HG02642 (cell line): Measurements from ENCODE around the gene COL1A1.

Source experiments
- ATAC-seq: cut with Tn5 transposase; IDR thresholded peaks from one replicate; pipeline ENCODE4 v1.9.1; 2021; ENCODE audit warnings: mild to moderate bottlenecking; ENCODE audit not compliant: unreplicated experiment, poor library complexity

COL1A1 gene

DNA sequence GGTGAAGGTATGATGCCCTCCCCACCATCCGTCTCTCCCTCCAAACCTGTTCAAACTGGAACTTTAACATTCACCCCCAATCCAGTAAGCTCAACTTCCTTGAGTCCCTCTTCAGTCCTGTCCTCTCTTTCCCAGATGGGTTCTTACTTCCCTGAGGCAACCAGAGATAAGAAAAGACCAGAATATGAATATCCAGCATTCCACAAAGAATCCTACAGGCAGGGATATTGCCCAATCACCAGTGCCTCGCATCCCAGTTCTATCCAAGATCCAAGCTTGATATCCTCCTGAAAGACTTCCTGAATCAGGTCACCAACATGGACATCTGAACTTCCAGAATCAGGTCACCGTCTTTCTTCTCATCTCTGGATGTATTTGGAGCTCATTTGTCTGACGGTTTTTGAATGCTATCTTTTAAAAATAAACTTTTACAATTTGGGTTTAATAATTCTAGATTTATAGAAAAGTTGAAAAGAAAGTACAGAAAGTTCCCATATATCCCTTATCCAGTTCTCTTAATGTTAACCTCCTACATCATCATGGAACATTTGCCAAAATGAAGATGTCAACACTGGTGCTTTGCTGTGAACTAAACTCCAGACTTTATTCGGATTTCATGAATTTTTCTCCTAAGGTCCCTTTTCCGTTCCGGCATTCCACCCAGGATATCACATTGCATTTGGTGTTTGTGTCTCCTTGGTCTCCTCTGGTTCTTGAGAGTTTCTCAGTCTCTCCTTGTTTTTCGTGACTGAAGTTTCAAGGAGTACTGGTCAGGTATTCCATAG is 13.7 kb upstream of the COL1A1 start:
- no peak for ATAC-seq

DNA sequence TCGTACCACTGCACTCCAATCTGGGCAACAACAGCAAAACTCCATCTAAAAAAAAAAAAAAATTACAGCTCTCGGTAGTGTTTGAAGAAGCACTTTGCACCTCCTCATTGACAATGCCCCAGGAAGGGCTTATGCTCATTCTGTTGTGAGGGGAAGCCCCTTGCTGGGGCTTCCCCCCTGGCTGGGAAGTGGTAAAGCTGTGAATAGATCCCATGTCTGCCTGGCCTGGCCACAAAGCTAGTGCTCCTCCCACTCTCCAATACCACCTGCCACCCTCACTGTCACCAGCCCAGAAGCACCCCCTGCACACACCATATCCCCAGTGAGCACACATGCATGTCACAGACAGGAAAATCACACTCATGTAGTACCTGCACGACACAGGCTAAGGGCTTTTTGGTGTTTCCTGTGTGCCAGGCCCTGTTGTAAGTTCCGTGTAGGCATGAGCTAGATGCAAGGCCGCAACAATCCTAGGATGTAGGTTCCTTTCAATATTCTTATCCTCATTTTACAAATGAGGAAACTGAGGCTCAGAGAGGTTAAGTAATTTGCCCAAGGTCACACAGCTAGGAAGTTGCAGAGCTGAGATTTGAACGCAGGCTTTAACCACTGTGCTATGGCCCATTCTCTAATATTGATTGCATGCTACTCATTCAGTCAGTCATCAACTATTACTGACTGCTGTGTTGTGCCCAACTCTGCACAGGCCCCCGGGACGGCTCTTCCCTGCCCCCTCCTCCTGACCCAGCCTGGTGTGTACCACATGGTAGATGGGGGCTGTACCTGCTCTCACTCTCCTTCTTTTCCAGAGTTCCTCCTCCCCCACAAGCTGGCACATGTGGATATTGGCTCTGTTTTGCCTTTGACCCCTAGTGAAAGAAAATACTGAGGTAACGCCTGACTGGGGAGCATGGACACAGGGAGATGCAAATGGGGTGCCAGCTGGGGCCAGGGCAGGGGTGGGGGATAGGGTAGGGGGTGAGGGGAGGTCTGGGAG is 11.9 kb upstream of the COL1A1 start:
- peak; percentile 78 for ATAC-seq

DNA sequence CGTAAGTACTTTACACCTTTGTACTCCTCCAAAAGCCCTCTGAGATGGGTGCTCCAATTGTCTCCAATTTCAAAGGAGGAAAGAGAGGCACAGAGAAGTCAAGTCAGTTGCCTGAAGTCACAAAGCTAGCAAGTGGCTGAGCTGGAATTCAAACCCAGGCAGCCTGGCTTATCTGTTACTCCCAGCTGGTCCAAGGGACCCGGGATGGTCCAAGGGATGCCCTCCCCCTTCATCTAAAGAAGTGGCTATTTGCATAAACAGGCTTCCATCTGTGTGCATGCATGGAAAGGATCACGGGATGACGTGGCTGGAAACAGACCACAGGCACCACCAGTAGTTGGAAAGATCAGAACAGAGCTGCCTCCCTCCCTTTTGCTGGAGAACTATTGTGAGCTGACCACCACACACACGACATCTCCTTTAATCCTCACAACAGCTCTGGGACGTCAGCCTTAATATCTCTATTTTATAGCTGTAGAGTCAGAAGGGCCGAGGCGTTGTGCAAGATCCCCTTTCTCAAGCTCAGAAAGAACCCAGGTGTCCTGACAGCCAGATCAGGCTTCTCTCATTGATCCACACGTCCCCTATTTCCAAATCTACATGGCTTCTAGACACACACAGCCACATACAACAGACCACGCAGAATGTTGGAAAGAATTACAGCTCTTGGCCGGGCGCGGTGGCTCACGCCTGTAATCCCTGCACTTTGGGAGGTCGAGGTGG is 10.9 kb upstream of the COL1A1 start:
- ATAC-seq = no peak

DNA sequence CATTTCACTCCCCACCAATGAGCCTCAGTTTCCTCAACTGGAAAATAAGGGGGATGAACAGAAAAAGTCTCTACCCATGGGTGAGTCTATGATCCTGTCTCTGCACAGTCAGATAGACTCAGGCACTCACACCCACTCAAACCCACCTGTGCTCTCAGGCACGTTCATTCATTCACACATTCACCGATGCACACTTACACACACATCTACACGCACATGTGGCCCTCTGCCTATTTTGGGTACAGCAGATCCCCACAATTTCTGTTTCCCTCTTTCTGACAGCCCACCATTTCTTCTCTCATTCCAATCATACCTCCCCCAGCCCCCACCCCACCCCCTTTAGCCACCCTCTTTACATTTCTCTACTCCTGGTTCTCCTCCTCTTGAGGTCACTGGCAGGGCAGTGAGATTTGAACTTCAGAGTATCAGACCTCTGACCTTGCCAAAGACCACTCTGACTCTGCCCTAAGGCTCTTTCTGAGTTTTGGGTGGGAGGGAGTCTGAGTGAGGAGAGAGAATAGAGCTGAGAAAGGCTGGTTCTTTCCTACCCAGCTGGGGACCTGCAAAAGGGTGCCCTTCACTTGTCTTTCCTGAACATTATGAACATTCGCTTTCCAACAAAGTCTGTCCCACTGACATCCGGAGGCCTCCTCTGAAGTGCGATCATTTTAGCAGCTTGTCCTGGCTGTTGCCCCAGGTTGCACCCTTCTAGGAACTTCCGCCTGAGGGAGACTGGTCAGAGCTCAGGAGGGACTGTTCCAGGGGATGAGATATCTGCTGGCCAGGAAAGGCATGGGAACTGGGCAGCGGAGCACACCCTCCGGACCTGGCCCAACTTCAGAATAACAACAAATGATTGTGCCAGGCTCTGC is 10.1 kb upstream of the COL1A1 start:
- ATAC-seq = no peak

DNA sequence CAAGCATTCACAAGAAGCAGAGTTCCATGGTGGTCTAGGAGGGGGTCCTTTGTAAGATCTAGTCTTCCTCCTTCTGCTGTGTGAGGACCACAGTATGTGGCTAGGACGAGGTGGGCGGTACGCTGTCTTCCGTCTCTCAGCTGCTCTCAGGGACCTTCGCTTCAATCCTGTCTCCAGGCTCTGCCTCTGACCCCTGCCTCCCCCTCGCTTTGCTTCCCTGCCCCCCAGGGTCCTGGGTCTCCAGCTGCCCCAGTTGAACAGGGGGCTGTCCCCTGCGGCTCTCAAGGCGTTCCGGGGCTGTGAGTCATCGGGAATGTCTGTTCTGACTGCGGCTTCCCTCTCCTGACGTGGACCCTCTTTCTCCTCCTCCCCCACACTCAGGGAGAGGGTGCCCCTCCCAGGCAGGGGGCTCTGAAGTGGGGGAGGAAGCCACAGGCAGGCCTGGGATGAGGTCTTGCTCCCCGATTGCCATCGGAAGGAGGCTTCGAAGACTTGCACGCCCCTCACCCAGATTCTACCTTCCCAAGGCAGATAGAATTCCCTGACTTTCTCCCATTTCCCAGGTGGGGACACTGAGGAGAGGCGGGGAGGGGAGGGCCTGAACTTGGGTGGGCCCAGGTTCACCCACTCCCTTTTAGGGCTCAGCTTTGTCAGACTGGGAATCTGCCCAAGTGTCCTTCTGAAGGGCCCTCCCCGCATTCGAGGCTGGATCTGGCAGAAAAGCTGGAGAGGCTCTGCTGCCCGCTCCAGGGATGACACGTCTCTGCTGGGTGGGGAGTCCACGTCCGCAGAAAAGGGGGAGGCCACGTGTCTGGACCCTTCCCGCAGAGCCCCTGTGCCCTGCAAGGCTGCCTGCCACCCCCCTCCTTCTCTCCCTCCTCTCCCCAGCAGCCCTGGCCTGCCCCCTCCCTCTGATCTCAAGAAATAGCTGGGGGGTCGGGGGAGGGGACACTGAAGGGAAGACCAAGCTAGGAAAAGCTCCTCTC is 9.1 kb upstream of the COL1A1 start:
- no peak for ATAC-seq

DNA sequence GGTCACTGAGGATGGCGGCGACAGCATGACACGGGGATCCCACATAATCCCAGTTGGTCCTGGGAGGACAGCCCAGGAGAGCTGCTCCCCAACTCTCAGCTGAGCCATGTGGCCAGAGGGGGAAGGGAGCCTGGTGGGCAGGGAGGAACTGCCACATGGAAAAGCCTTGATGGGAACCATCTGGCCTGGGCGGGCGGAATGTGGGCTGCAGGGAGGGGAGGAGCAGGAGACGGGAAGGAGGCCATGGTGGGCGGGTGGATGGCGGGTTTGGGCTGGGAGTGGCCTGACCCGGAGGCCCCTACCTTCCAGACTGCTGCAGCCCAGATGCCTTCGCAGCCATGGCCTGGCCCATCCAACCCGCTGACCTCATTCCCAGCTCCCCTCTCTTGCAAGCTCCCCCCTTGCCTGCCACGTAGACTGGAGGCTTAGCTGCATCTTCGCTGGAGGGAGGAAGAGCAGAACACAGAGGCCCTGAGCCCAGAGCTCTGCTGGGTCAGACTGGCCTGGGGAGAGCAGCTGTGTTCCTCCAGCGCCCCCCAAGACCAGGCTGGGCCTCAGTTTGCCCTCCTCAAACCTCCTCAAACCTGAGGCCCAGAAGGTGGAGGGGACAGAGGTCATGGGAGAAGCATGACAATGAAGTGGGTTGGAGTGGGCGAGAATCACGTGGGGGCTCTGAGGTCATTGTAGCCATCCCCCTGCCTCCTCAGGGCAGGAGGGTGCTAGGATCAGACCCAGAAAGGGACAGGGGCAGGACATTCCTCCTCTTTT is 8.2 kb upstream of the COL1A1 start:
- ATAC-seq = no peak

DNA sequence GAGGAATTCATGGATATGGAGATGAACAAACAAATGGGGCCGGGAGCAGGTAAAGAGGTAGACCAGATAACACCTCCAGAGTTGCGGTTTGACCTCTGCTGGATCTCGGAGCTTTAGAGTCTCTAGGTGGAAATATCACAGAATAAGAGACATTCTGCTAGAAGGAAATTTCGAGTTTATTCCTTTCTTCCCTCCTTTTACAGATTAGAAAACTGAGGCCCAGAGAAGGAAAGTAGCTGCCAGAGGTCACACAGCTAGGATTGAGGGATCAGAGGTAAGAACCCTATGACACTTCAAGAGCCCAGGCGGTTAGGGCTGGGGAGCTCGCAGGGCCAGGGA is 7.7 kb upstream of the COL1A1 start:
- no peak for ATAC-seq

DNA sequence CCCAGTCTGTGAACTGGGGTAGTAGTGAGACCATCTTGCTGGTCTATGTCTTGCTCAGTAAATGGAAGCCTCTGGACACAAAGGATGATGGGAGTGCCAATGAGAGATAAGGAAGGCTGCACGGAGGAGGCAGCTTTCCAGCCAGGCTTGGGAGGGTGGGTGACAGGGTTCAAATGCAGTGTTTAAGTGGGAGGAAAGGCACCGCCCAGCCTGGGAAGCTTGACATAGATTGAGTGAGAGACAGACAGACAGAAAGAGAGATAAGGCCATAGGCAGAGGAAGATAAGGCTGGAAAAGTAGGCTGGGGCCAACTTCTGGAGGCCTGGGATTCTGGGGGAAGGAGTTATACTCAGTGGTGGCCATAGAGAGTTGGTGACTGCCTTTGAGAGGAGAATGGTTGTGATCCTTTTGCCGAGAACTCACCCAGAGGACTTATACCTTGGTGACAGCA is 7.2 kb upstream of the COL1A1 start:
- ATAC-seq = no peak

DNA sequence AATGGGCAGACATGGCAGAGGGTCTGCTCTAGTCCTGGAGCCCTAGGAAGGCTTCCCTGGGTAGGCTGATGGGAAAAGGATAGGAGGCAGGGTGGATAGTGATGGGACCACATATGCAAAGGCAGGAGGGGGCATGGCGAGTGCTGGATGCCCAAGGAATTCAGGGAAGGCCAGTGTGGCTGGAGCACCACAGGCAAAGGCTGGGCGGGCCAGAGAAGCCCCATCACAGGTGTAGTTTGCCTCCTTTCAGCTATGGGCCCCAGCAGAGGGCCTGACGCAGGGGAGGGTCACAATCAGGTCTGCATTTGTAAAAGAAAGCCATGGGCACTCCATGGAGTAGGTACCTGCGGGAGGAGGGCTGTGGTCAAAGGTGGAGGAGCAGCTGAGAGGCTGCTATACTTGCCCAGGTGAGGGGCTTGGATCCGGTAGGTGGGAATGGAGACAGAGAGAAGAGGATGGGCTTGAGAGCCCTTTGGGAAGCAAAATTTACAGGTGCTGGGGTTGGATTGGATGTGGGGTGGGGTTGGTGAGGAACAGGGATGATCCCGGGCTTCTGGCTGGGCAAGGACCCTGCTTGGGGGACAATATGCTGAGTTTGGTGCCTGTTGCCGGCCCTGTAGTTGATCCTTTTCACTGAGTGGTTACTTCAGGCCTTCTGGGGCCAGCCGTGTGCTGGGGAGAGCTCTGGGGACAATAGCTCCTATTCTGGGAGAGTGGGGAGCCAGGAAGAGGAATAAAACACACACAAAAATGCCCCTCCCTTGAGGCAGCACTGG is 6.5 kb upstream of the COL1A1 start:
- no peak for ATAC-seq

DNA sequence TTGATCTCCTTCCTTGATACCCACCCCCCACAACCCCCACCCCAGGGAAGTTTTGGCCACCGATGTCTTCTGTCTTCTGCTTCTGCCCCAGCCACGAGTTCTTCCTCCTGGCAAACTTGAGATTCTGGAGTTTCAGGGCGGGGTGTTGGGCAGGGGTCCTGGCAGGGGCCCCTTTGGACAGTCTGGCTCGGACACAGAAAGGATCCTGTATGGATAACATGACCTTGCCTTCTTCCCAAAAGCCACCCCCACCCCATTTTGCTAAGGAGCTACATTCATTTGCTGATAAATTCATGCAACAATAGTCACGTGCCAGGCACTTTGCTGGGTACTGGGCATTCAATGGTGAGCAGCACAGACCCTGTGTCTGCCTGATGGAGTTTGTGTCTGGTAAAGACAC is 5.9 kb upstream of the COL1A1 start:
- ATAC-seq = no peak

DNA sequence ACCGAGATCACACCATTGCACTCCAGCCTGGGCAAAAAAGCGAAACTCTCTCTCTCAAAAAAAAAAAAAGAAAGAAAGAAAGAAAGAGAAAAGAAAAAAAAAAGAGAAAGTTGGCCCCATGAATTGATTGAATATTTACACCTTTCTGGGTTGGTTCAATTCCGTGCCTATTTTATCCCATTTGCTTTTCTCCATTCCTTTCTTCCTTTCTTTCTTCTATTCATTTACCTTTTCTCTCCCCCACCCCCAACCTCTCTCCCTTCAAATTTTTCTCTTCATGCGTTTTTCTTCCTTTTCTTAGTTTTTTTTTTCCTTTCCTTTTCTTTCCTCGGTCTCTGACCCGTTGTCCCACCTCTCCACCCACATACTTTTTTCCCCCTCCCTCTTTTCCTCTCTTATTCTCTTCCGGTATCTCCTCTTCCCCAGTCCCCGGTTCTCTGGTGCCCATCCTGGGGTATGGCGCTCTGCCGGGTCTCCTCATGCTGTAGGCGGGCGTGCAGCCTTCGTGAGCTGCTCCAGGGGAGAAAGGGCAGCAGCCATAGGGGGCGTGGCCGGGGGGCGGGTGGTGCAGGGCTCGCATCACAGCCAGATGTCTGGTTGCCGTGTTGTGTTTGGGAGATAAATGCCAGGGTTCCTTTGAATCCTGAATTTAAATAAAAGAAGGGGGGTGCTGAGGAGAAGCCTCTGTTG is 5.3 kb upstream of the COL1A1 start:
- ATAC-seq = no peak

DNA sequence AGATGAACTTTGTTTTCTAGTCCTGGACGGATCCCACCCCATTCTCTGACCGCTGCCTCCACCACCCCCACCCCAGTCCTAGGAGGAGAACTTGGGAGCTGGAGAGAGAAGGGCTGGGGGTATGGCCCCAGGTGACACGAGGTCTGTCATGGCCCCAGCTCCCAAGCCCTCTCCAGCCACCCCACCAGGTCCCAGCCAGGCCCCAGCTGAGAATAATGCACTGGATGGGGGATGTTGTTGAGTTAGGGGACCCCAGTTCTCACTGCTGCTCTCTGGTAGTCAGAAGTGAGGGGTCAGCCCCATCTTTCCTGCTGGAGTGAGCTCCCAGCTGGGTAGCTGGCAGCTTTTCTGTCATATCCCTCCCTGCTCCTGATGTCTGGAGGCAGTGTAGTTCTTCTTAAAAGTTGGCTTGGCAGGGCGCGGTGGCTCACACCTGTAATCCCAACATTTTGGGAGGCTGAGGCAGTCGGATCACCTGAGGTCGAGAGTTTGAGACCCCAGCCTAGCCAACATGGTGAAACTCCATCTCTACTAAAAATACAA is 4.6 kb upstream of the COL1A1 start:
- no peak for ATAC-seq

DNA sequence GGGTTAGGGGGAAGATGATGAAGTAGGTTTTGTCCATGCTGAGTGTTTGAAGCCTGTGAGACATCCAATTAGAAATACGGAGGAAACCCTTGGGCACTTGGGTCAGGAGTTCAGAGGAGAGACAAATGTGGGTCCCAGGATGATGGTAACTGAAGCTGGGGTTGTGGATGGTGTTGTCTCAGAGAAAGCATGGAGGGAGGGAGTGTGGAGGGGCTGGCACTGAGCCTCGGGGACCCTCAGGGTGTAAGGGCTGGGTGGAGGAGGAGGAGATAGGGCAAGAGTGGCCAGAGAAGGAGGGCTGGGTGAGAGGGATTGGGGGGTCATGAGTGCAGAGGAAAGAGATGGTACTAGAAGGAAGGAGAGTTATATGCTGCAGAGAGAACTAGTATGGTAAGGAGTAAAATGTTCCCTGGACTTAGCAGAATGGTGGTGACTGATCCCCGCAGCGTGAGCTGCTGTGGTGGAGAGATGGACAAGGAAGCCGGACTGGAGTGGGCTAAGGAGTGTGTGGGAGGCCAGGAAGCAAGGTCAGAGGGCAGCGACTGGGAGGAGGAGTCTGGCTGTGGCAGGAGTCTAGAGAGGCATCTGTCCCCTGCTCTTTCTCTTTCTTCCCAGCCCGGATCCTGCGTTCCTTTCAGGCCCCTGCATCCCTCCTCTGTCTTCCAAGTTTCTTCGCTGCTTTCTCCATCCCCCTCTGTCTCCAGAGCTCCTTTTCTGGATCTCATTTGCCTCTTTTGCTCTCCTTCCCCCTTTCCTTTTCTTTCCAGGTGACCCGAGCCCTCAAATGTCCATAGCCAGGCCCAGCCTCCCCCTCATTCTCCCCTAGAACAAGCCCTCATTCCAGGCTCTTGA is 3.9 kb upstream of the COL1A1 start:
- ATAC-seq = no peak

DNA sequence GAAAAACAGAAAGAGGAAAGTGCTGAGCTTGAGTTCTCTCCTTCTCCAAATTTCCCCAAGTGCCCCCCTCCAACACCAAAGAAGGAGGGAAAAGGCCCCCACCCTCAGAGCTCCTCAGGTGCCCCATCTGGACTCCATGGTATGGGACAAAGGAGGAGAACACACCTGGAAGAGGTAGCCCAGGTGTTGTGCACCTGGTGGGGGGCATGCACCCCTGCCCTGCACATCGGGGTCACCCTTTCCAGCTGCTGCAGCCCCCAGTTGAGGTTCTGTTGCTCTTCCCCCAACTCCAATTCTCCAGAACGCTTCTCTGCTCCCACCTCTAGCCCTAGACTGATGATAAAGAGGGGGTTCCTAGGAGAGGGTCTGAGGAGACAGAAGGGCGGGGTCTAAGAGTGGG is 3.0 kb upstream of the COL1A1 start:
- ATAC-seq = no peak

DNA sequence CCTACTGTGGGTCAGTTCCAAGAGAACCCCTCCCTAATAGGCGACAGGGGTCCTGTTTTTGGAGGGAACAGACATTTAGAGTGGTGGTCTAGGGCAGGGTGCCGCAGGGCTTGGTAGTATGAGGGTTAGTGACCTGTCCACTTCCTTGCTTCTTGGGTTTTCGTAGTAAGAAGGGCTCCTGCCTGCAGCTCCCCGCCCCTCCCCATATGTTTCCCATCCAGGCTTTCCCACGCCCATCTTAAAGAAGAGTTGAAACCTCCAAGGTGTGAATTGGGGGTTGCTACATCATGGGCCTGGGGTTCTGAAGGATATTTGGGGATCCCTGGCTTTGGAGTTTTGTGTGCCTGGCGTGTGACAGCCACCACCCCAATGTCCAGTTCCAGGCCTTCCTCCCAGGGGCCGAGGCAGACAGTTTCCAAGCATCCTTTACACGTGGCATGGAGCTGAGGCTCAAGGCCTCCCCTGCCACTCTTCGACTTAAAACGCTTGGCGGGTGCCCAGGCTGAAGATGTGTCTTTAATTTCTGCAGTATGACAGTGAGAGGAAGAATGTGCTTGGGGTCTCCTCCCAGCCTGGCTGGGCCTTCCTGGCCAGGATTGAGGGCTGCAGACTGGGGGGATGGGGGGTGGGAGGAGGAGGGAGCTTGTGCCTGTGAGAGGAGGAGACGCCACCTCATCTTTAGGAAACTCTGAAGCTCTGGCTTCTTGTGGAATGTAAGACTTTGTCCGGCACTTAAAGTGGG is 2.3 kb upstream of the COL1A1 start:
- no peak for ATAC-seq
